Measurements from ENCODE around the gene VPS29.
"Not testable (repeated sequence)": the region's sequence is repeated elsewhere in the genome, so short reads cannot be mapped to it uniquely, and the experiment has no call there.

VPS29 gene

GRCh38 chr12:110520876-110521712, 19.2 kb upstream of the VPS29 start:
- not testable (repeated sequence) for DNase-seq (ENCODE audit: low read depth)

GRCh38 chr12:110518014-110518413, 16.1 kb upstream of the VPS29 start:
- DNase-seq (ENCODE audit: low read depth) = not testable (repeated sequence)

- DNase-seq (ENCODE audit: low read depth) = no peak
These were observed 15.1 kb upstream of the VPS29 start for GRCh38 chr12:110516995-110517394.

- no peak for DNase-seq (ENCODE audit: low read depth)
These were observed 12.5 kb upstream of the VPS29 start for GRCh38 chr12:110514363-110514762.

- no peak for DNase-seq (ENCODE audit: low read depth)
These were observed 11.9 kb upstream of the VPS29 start for GRCh38 chr12:110513842-110514241.

GRCh38 chr12:110508071-110508586, 6.2 kb upstream of the VPS29 start:
- DNase-seq (ENCODE audit: low read depth) = no peak

- DNase-seq (ENCODE audit: low read depth) = no peak
These were observed 3.4 kb upstream of the VPS29 start for GRCh38 chr12:110505332-110505731.

GRCh38 chr12:110503432-110503831, 1.5 kb upstream of the VPS29 start:
- DNase-seq (ENCODE audit: low read depth) = no peak

- peak; percentile 5 for DNase-seq (ENCODE audit: low read depth)
These were observed 536 bp downstream of the VPS29 start for GRCh38 chr12:110501399-110501751.

- no peak for DNase-seq (ENCODE audit: low read depth)
These were observed 2.8 kb downstream of the VPS29 start for GRCh38 chr12:110498984-110499706.

- no peak for DNase-seq (ENCODE audit: low read depth)
These were observed 26.5 kb downstream of the VPS29 start for GRCh38 chr12:110475426-110475825.

- DNase-seq (ENCODE audit: low read depth) = peak; percentile 91
These were observed 33.5 kb downstream of the VPS29 start, which contains the start of the genes FAM216A and GPN3 for GRCh38 chr12:110468214-110469048. FAM216A (plus strand) TSS chr12:110468845; CDS start chr12:110468876, 31 bp downstream. GPN3 (minus strand) TSS chr12:110468257; CDS start chr12:110468203, 54 bp downstream.

GRCh38 chr12:110467847-110468213, 34.1 kb downstream of the VPS29 start:
- DNase-seq (ENCODE audit: low read depth) = no peak

- no peak for DNase-seq (ENCODE audit: low read depth)
These were observed 35.1 kb downstream of the VPS29 start for GRCh38 chr12:110466791-110467190.

- DNase-seq (ENCODE audit: low read depth) = not testable (repeated sequence)
These were observed 36.1 kb downstream of the VPS29 start for GRCh38 chr12:110465765-110466164.

GRCh38 chr12:110465024-110465423, 36.9 kb downstream of the VPS29 start:
- DNase-seq (ENCODE audit: low read depth) = no peak

- DNase-seq (ENCODE audit: low read depth) = not testable (repeated sequence)
These were observed 40.7 kb downstream of the VPS29 start for GRCh38 chr12:110461189-110461588.

- no peak for DNase-seq (ENCODE audit: low read depth)
These were observed 43.2 kb downstream of the VPS29 start for GRCh38 chr12:110458756-110459155.

- no peak for DNase-seq (ENCODE audit: low read depth)
These were observed 48.2 kb downstream of the VPS29 start for GRCh38 chr12:110453569-110454296.

GRCh38 chr12:110451263-110451662, 50.6 kb downstream of the VPS29 start:
- DNase-seq (ENCODE audit: low read depth) = no peak

- DNase-seq (ENCODE audit: low read depth) = peak; percentile 92
These were observed 52.0 kb downstream of the VPS29 start, which contains the start of gene ARPC3 for GRCh38 chr12:110449799-110450497. ARPC3 (minus strand) TSS chr12:110450337; CDS start chr12:110450260, 77 bp downstream.
